Esophagus squamous epithelium (tissue), 4 donors: ENCODE measurements around the gene DGKQ.

Source experiments
- CTCF ChIP-seq, 6 experiments: fragments of 450-650 bp in 4 of 6; fragments of 200-600 bp in 2 of 6; sonication (generic) in 2 of 6; IDR thresholded peaks; one replicate each; pipeline ENCODE4 v1.5.1; 2016 to 2019; ENCODE audit warnings: antibody characterized with exemption in 6 of 6, mild to moderate bottlenecking in 4 of 6, moderate library complexity in 4 of 6
- POLR2A ChIP-seq, 4 donors: fragments of 450-650 bp; IDR thresholded peaks; one replicate each; pipeline ENCODE4 v1.6.1; 2017; ENCODE audit warnings: antibody characterized with exemption in 4 of 4, mild to moderate bottlenecking in 4 of 4, moderate library complexity in 3 of 4

- TF ChIP-seq CTCF (IDR thresholded peaks at IDR 0.05): no peak
- no peak for TF ChIP-seq POLR2A (IDR thresholded peaks at IDR 0.05)
Measured at GRCh38 chr4:931194-931959, 42.0 kb downstream of the DGKQ start.
